Endothelial cell of umbilical vein (primary cell): Measurements from ENCODE around the gene INTS7.

Experiments used
- CTCF ChIP-seq, 2 donors: IDR thresholded peaks; 1 replicate in 1 of 2; 2 replicates in 1 of 2; pipeline ENCODE4 v1.5.1; 2011; ENCODE audit warnings: low read length in 2 of 2, mild to moderate bottlenecking in 2 of 2, moderate library complexity in 2 of 2, control low read depth in 1 of 2, inconsistent platforms in 1 of 2, low read depth in 1 of 2; ENCODE audit not compliant: insufficient read depth in 1 of 2; ENCODE audit errors: extremely low read depth in 1 of 2
- EZH2 ChIP-seq: IDR thresholded peaks from 2 replicates; pipeline ENCODE4 v1.6.1; 2012; ENCODE audit warnings: borderline replicate concordance, low read depth, mild to moderate bottlenecking, moderate library complexity, low read length, inconsistent platforms; ENCODE audit not compliant: severe bottlenecking
- FOS ChIP-seq: IDR thresholded peaks from 2 replicates; pipeline ENCODE4 v1.6.1; 2011; ENCODE audit warnings: mild to moderate bottlenecking, low read length, moderate library complexity, borderline replicate concordance; ENCODE audit not compliant: insufficient read depth
- MYC ChIP-seq: IDR thresholded peaks from one replicate; pipeline ENCODE4 v1.6.1; 2011; ENCODE audit warnings: mild to moderate bottlenecking, low read depth, low read length
- POLR2A ChIP-seq: IDR thresholded peaks from 2 replicates; pipeline ENCODE4 v1.6.1; 2012; ENCODE audit warnings: low read depth, mild to moderate bottlenecking, control low read depth, low read length
- POLR2AphosphoS5 ChIP-seq: IDR thresholded peaks from 2 replicates; pipeline ENCODE4 v1.6.1; 2012; ENCODE audit warnings: low read depth, mild to moderate bottlenecking, control low read depth, low read length, moderate library complexity; ENCODE audit not compliant: insufficient read depth

GRCh38 chr1:211932231-211932932, 103.0 kb downstream of the INTS7 start:
- no peak for TF ChIP-seq CTCF (IDR thresholded peaks at IDR 0.05; ENCODE audit: extremely low read depth in 1 of 2, insufficient read depth in 1 of 2, low read depth in 1 of 2, low read length in 2 of 2)
- TF ChIP-seq POLR2A = no peak
- no peak for TF ChIP-seq POLR2AphosphoS5
- no peak for TF ChIP-seq FOS
- no peak for TF ChIP-seq EZH2
- no peak for TF ChIP-seq MYC
